ENCODE measurements around the gene FUT7. TPM values are rescaled to one million over a fixed set of nuclear protein-coding genes. Genes with fewer than 3 reads are reported as not detected.

FUT7 gene
- total RNA-seq, 1 experiment from 2014 or later, result 0.12 TPM

DNA sequence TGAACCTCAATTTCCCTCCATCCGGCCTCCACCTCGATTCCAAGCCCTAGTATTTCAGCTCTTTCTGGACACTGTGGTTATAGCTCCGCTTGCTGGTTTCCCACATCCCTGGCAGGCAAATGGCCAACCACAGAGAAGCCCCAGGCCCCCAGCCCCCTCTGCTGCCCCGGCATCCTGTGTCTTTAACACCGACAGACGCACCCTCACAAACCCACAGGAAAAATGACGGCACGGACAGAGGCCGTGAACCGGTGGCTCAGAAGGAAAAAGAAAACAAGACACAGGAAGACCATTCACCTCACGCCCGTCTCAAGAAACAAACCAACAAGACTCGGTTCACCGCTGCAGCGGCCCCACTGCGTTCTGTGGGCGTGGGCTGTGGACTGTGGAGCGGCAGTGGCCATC, 34.1 kb downstream of the FUT7 start:
- ChIA-PET CTCF (interaction anchor here (0.6 kb wide), 1 partner anchor 69 kb away, joined by 3 read pairs; no protein-coding TSS in a partner anchor), POLR2A (no interaction called here)
- Mint-ChIP-seq H3K27me3 (ENCODE audit: insufficient read depth, unreplicated experiment) (no peaks in the 10 kb centered on the region), H3K36me3 (ENCODE audit: insufficient read depth, unreplicated experiment) (peaks cover 7% of the 10 kb centered on the region), H3K4me1 (ENCODE audit: insufficient read depth, unreplicated experiment) (peaks cover 4% of the 10 kb centered on the region), H3K4me3 (ENCODE audit: unreplicated experiment) (peak overlapping the region; percentile 57), H3K9me3 (ENCODE audit: unreplicated experiment) (no peaks in the 10 kb centered on the region), H3K27ac (ENCODE audit: low read depth, unreplicated experiment) (no peak overlapping the region)
- intact Hi-C loops (cut with micrococcal nuclease), result no loop called here
- TF ChIP-seq, protein P1, sequence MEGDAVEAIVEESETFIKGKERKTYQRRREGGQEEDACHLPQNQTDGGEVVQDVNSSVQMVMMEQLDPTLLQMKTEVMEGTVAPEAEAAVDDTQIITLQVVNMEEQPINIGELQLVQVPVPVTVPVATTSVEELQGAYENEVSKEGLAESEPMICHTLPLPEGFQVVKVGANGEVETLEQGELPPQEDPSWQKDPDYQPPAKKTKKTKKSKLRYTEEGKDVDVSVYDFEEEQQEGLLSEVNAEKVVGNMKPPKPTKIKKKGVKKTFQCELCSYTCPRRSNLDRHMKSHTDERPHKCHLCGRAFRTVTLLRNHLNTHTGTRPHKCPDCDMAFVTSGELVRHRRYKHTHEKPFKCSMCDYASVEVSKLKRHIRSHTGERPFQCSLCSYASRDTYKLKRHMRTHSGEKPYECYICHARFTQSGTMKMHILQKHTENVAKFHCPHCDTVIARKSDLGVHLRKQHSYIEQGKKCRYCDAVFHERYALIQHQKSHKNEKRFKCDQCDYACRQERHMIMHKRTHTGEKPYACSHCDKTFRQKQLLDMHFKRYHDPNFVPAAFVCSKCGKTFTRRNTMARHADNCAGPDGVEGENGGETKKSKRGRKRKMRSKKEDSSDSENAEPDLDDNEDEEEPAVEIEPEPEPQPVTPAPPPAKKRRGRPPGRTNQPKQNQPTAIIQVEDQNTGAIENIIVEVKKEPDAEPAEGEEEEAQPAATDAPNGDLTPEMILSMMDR (IDR thresholded peaks at IDR 0.05; ENCODE audit: unreplicated experiment), result no peak
- BruUV-seq (replicated peaks), result no TSS peak
- no peak for DNase-seq (ENCODE audit: unreplicated experiment)

DNA sequence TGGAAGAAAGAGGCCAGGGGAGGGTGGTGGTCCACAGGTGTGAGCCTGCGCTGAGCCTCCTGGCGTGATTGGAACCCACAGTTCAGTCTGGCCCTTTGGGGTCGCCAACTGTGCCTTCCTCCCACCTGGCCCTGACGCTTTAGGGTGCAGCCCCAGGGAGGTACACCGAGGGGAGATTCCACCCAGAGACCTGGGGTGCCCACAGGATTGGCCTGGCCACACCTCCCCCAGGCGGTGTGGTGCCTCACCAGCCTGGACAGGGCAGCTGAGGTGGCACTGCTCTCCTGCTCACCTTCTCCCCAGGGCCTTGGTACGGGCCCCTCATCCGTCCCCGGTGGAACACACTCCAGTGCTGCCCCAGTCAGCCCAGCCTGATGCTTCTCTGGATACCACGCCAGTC, 34.5 kb downstream of the FUT7 start:
- peaks cover 7% of the 10 kb centered on the region for H3K36me3 Mint-ChIP-seq (ENCODE audit: insufficient read depth, unreplicated experiment)
- CTCF ChIA-PET, result interaction anchor here (0.6 to 1.4 kb wide), 4 partner anchors 32 to 70 kb away, joined by 3 to 5 read pairs (median 4); partner anchors contain the start of gene C8G
- no peak overlapping the region for H3K27ac Mint-ChIP-seq (ENCODE audit: low read depth, unreplicated experiment)
- intact Hi-C loops (cut with micrococcal nuclease), result no loop called here
- H3K4me1 Mint-ChIP-seq (ENCODE audit: insufficient read depth, unreplicated experiment), result peaks cover 4% of the 10 kb centered on the region
- no peaks in the 10 kb centered on the region for H3K9me3 Mint-ChIP-seq (ENCODE audit: unreplicated experiment)
- no peak for DNase-seq (ENCODE audit: unreplicated experiment)
- H3K27me3 Mint-ChIP-seq (ENCODE audit: insufficient read depth, unreplicated experiment), result no peaks in the 10 kb centered on the region
- no TSS peak for BruUV-seq (replicated peaks)
- POLR2A ChIA-PET, result interaction anchor here (0.5 kb wide), 1 partner anchor 213 kb away, joined by 3 read pairs; no protein-coding TSS in a partner anchor
- TF ChIP-seq, protein P1 (IDR thresholded peaks at IDR 0.05; ENCODE audit: unreplicated experiment), result no peak
- H3K4me3 Mint-ChIP-seq (ENCODE audit: unreplicated experiment), result peak overlapping the region; percentile 57

DNA sequence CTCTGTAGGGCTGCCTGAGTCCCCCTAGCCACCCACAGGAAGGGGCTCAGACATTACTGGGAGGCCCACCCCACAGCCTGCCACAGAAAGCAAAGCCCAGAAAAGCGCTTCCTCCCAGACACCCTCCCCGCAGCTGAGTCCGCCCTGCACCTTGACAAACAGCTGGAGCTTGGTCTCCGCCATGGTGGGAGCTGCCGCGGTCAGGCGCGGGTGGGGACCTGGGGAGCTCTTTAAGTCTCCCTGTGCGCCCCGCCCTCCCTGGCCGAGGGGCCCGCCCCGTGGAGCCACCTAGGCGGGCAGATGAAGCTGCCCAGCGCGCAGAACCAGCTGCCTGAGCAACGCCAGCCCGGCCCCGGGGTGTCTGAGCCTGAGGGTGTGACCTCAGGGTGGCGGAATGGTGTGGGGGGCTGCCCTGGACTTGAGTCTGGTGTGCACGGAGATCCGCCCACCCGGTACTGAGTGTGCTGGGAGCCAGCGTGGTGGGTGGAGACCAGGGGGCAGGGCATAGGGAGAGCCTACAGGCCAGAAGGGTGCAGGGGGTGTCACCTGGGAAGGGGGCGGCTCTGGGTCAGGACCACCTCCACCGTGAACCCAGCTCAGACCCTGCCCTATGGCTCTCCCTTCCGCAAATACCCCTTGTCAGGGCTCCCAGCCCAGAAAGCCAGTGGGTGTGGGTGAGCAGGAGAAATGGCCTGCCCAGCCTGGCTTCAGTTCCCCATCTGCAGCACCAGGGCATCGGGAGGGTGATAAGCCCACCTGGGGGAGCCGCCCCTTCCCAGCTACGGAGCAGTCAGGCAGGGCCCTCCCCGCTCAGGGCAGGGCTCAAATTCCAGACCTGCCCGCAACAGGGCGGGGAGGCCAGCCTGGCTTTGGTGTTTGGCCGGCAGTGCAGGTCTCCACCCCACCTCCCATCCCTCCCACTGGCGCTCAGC, 35.3 kb downstream of the FUT7 start, which contains the start of gene CLIC3:
CLIC3 (minus strand) TSS at position 208 of the 932 bp plus-strand sequence; CDS start at position 183, 25 bp downstream.
- TF ChIP-seq, protein P1 (IDR thresholded peaks at IDR 0.05; ENCODE audit: unreplicated experiment), result no peak
- Mint-ChIP-seq H3K36me3 (ENCODE audit: insufficient read depth, unreplicated experiment) (peaks cover 8% of the 10 kb centered on the region), H3K4me1 (ENCODE audit: insufficient read depth, unreplicated experiment) (peaks cover 4% of the 10 kb centered on the region), H3K4me3 (ENCODE audit: unreplicated experiment) (peak within 1 kb of the TSS; percentile 57), H3K27me3 (ENCODE audit: insufficient read depth, unreplicated experiment) (no peaks in the 10 kb centered on the region), H3K27ac (ENCODE audit: low read depth, unreplicated experiment) (peak within 1 kb of the TSS; percentile 70), H3K9me3 (ENCODE audit: unreplicated experiment) (no peaks in the 10 kb centered on the region)
- intact Hi-C loops (cut with micrococcal nuclease), result no loop called here
- ChIA-PET POLR2A (interaction anchor here (0.5 to 1.1 kb wide), 8 partner anchors 30 to 214 kb away, joined by 3 to 4 read pairs (median 3); partner anchors contain the start of genes MAN1B1 and TMEM141), CTCF (interaction anchor here (0.6 to 1.4 kb wide), 7 partner anchors 8 to 632 kb away, joined by 3 to 5 read pairs (median 4); partner anchors contain the start of gene C8G)
- DNase-seq (ENCODE audit: unreplicated experiment), result peak; percentile 38
- BruUV-seq (replicated peaks), result no TSS peak

DNA sequence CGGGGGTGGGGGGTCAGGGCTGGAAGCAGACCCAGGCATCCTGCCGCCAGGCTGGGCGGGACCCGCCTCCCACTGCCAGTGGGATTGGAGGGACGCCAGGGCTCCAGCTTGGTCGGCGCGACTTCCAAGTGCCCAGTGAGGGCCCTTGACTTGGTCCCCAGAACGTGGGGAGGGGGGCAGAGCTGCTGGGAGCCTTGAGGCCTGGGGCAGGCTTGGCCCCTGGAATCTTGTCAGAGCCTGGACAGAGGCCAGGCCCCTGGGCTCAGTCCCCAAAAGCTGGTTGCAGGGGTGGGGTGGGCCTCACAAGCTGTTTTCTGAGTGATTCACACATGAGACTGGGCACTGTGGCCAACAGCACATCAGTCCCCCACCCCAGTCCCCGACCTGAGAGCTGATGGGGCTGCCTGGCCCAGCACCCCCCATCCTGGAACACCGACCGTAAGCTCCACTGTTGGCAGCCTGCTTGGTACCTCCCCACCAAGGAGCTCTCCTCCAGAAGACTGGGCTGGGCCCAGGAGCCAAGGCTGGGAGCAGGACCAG, 36.0 kb downstream of the FUT7 start:
- peak overlapping the region; percentile 57 for H3K4me3 Mint-ChIP-seq (ENCODE audit: unreplicated experiment)
- intact Hi-C loops (cut with micrococcal nuclease), result no loop called here
- peak overlapping the region; percentile 70 for H3K27ac Mint-ChIP-seq (ENCODE audit: low read depth, unreplicated experiment)
- BruUV-seq (replicated peaks), result no TSS peak
- H3K27me3 Mint-ChIP-seq (ENCODE audit: insufficient read depth, unreplicated experiment), result no peaks in the 10 kb centered on the region
- CTCF ChIA-PET, result interaction anchor here (0.6 to 1.4 kb wide), 5 partner anchors 9 to 631 kb away, joined by 3 to 4 read pairs (median 4); partner anchors contain the start of gene C8G
- peaks cover 4% of the 10 kb centered on the region for H3K4me1 Mint-ChIP-seq (ENCODE audit: insufficient read depth, unreplicated experiment)
- TF ChIP-seq, protein P1 (IDR thresholded peaks at IDR 0.05; ENCODE audit: unreplicated experiment), result no peak
- DNase-seq (ENCODE audit: unreplicated experiment), result peak; percentile 33
- no peaks in the 10 kb centered on the region for H3K9me3 Mint-ChIP-seq (ENCODE audit: unreplicated experiment)
- POLR2A ChIA-PET, result interaction anchor here (0.6 to 1.1 kb wide), 6 partner anchors 31 to 205 kb away, joined by 3 to 4 read pairs (median 3); partner anchors contain the start of genes MAN1B1 and TMEM141
- peaks cover 12% of the 10 kb centered on the region for H3K36me3 Mint-ChIP-seq (ENCODE audit: insufficient read depth, unreplicated experiment)
